H1 (cell line): ENCODE data around the gene THADA. TPM values are rescaled to one million over a fixed set of nuclear protein-coding genes. Genes with fewer than 3 reads are reported as not detected.

ENCODE experiments used
- CTCF ChIA-PET: fragments of 300-600 bp; sonication (Branson Sonifier 250); formaldehyde crosslinking; loops from one replicate; lab custom pipeline; 2021; ENCODE audit not compliant: partially characterized antibody; lab: Charles Lee
- POLR2A ChIA-PET: fragments of 300-600 bp; sonication (Branson Sonifier 250); formaldehyde crosslinking; loops from one replicate; lab custom pipeline; 2021; ENCODE audit warnings: inconsistent platforms; ENCODE audit not compliant: partially characterized antibody; lab: Charles Lee
- DNase-seq, 2 experiments: peaks; one replicate each; pipeline versions ENCODE4 v3.0.0 to v3.0.0-alpha.2; 2010 to 2022; ENCODE audit warnings: low spot score in 2 of 2, low read depth in 1 of 2, mixed read lengths in 1 of 2
- FAIRE-seq: peaks from 2 replicates; lab custom pipeline; 2011; peaks lifted over from hg19 to GRCh38; lab: Jason Lieb, UNC
- H2AFZ ChIP-seq: 2 replicates; pipeline ENCODE4 v1.8.1; 2012; ENCODE audit warnings: low read length, inconsistent platforms
- H2AK5ac ChIP-seq: 2 replicates; pipeline ENCODE4 v1.6.1; 2013; ENCODE audit warnings: low read depth, low read length
- H2BK120ac ChIP-seq: replicated peaks from 2 replicates; pipeline ENCODE3; 2013; ENCODE audit warnings: low read depth, low read length, inconsistent platforms
- H2BK12ac ChIP-seq: 2 replicates; pipeline ENCODE4 v1.6.1; 2013; ENCODE audit warnings: low read depth, low read length
- H2BK15ac ChIP-seq: 2 replicates; pipeline ENCODE4 v1.6.1; 2013; ENCODE audit warnings: low read length
- H2BK20ac ChIP-seq: 2 replicates; pipeline ENCODE4 v1.6.1; 2013; ENCODE audit warnings: low read length
- H2BK5ac ChIP-seq: 2 replicates; pipeline ENCODE4 v1.6.1; 2013; ENCODE audit warnings: low read depth, low read length
- H3K14ac ChIP-seq: 2 replicates; pipeline ENCODE4 v1.6.1; 2013; ENCODE audit warnings: inconsistent platforms; ENCODE audit not compliant: insufficient read length
- H3K18ac ChIP-seq: 2 replicates; pipeline ENCODE4 v1.6.1; 2013; ENCODE audit warnings: low read length; ENCODE audit errors: extremely low read depth
- H3K23ac ChIP-seq: 2 replicates; pipeline ENCODE4 v1.6.1; 2013; ENCODE audit warnings: inconsistent platforms; ENCODE audit not compliant: insufficient read length
- H3K23me2 ChIP-seq: 2 replicates; pipeline ENCODE4 v1.6.1; 2013; ENCODE audit warnings: low read depth, low read length
- H3K27ac ChIP-seq: 2 replicates; pipeline ENCODE4 v1.6.1; 2011; ENCODE audit warnings: low read depth, low read length, inconsistent platforms
- H3K27me3 ChIP-seq, 4 experiments: replicated peaks in 1 of 4; 1 replicate in 1 of 4; 2 replicates in 3 of 4; pipeline versions ENCODE4 v1.6.1 to v1.8.1; 2011 to 2013; ENCODE audit warnings: low read length in 3 of 4, mild to moderate bottlenecking in 3 of 4, inconsistent platforms in 2 of 4, mixed read lengths in 2 of 4, moderate library complexity in 1 of 4; ENCODE audit not compliant: control insufficient read depth in 3 of 4, insufficient read depth in 3 of 4; ENCODE audit errors: extremely low read depth in 1 of 4
- H3K36me3 ChIP-seq, 4 experiments: 2 replicates each; pipeline versions ENCODE4 v1.6.1 to v1.8.1; 2011 to 2013; ENCODE audit warnings: mild to moderate bottlenecking in 4 of 4, low read length in 3 of 4, moderate library complexity in 2 of 4, control low read depth in 1 of 4, inconsistent platforms in 1 of 4; ENCODE audit not compliant: insufficient read depth in 4 of 4, control insufficient read depth in 2 of 4
- H3K4ac ChIP-seq: replicated peaks from 2 replicates; pipeline ENCODE3; 2013; ENCODE audit warnings: low read length, low read depth, mixed read lengths, inconsistent platforms; ENCODE audit not compliant: insufficient read length
- H3K4me1 ChIP-seq, 4 experiments: replicated peaks in 1 of 4; 1 replicate in 1 of 4; 2 replicates in 3 of 4; pipeline versions ENCODE4 v1.6.1 to v1.8.1; 2011 to 2013; ENCODE audit warnings: low read length in 3 of 4, inconsistent platforms in 2 of 4, mixed read lengths in 1 of 4; ENCODE audit not compliant: insufficient read depth in 4 of 4, control insufficient read depth in 3 of 4
- H3K4me2 ChIP-seq, 2 experiments: 2 replicates each; pipeline versions ENCODE4 v1.6.1 to v1.8.1; 2011 to 2013; ENCODE audit warnings: low read depth in 2 of 2, low read length in 2 of 2, control low read depth in 1 of 2, inconsistent platforms in 1 of 2, mild to moderate bottlenecking in 1 of 2; ENCODE audit not compliant: insufficient read depth in 1 of 2
- H3K4me3 ChIP-seq, 4 experiments: fragments of 200-600, 300-600 bp in 1 of 4; sonication (generic), shearing (Covaris generic), sonication (Bioruptor Twin) in 1 of 4; 2 replicates each; pipeline versions ENCODE4 v1.5.1 to v1.8.1; 2011 to 2016; ENCODE audit warnings: low read length in 4 of 4, low read depth in 3 of 4, control low read depth in 2 of 4, inconsistent platforms in 2 of 4, mild to moderate bottlenecking in 2 of 4, mixed read lengths in 1 of 4, moderate library complexity in 1 of 4; ENCODE audit not compliant: insufficient read depth in 2 of 4; ENCODE audit errors: extremely low read depth in 1 of 4
- H3K56ac ChIP-seq: replicated peaks from 2 replicates; pipeline ENCODE3; 2013; ENCODE audit warnings: low read depth, mild to moderate bottlenecking, mixed read lengths, low read length, inconsistent platforms; ENCODE audit not compliant: insufficient read length
- H3K79me1 ChIP-seq: 2 replicates; pipeline ENCODE4 v1.6.1; 2013; ENCODE audit warnings: low read depth, low read length, control low read depth
- H3K79me2 ChIP-seq, 2 experiments: 2 replicates each; pipeline versions ENCODE4 v1.6.1 to v1.8.1; 2012 to 2013; ENCODE audit warnings: low read length in 2 of 2, mild to moderate bottlenecking in 2 of 2, inconsistent platforms in 1 of 2; ENCODE audit not compliant: insufficient read depth in 2 of 2, control insufficient read depth in 1 of 2
- H3K9ac ChIP-seq, 4 experiments: replicated peaks in 1 of 4; 1 replicate in 1 of 4; 2 replicates in 3 of 4; pipeline versions ENCODE4 v1.6.1 to v1.8.1; 2011 to 2013; ENCODE audit warnings: low read depth in 3 of 4, low read length in 3 of 4, control low read depth in 2 of 4, mild to moderate bottlenecking in 2 of 4, moderate library complexity in 2 of 4, inconsistent platforms in 1 of 4; ENCODE audit errors: extremely low read depth in 1 of 4
- H3K9me3 ChIP-seq, 2 experiments: 2 replicates each; pipeline versions ENCODE4 v1.6.1 to v1.8.1; 2012 to 2013; ENCODE audit warnings: mild to moderate bottlenecking in 2 of 2, moderate library complexity in 2 of 2, control low read depth in 1 of 2, inconsistent platforms in 1 of 2, low read depth in 1 of 2, low read length in 1 of 2, mixed read lengths in 1 of 2; ENCODE audit not compliant: insufficient read depth in 2 of 2
- H4K20me1 ChIP-seq, 2 experiments: replicated peaks in 1 of 2; 2 replicates each; pipeline versions ENCODE3 to v1.8.1; 2011 to 2013; ENCODE audit warnings: inconsistent platforms in 2 of 2, low read length in 2 of 2, mild to moderate bottlenecking in 1 of 2; ENCODE audit not compliant: insufficient read depth in 2 of 2, control insufficient read depth in 1 of 2
- H4K5ac ChIP-seq: 2 replicates; pipeline ENCODE4 v1.6.1; 2013; ENCODE audit warnings: low read length, low read depth, mixed read lengths, inconsistent platforms; ENCODE audit not compliant: insufficient read length
- H4K8ac ChIP-seq: 2 replicates; pipeline ENCODE4 v1.8.0; 2013; ENCODE audit warnings: mild to moderate bottlenecking, moderate library complexity, low read length, inconsistent platforms; ENCODE audit not compliant: insufficient read depth; ENCODE audit errors: extremely low read depth
- H4K91ac ChIP-seq: replicated peaks from 2 replicates; pipeline ENCODE3; 2013; ENCODE audit warnings: low read length, mixed read lengths, inconsistent platforms; ENCODE audit not compliant: insufficient read length
- RFX5 ChIP-seq: IDR thresholded peaks from 2 replicates; pipeline ENCODE4 v1.6.1; 2011; ENCODE audit warnings: low read depth, low read length, improper control_type of control experiment, borderline replicate concordance
- SP2 ChIP-seq: IDR thresholded peaks from 2 replicates; pipeline ENCODE4 v1.6.1; 2012; ENCODE audit warnings: mild to moderate bottlenecking, low read length, inconsistent platforms
- WGBS, 2 experiments: shearing (Covaris generic) in 1 of 2; methylation state at CpG; one replicate each; pipeline versions ENCODE4 v1.1.6 to v1.1.7; 2013 to 2015; ENCODE audit warnings: low lambda C conversion rate in 2 of 2, mixed read lengths in 2 of 2, inconsistent platforms in 1 of 2, low coverage in 1 of 2, missing lambda C conversion rate in 1 of 2; ENCODE audit not compliant: insufficient replicate concordance in 2 of 2, insufficient coverage in 1 of 2, insufficient read length in 1 of 2; ENCODE audit errors: extremely low coverage in 1 of 2, missing lambda C conversion rate in 1 of 2; 5-methylcytosine and 5-hydroxymethylcytosine counted together
- polyA plus RNA-seq, 7 experiments: library from polyadenylated mRNA; depleted of rRNA in 3 of 7; stranded (reverse) in 5 of 7; unstranded in 2 of 7; fragments of >200 nt in 5 of 7; fragments of 200-250 nt in 2 of 7; gene quantifications; 1 replicate in 5 of 7; 2 replicates in 1 of 7; 4 replicates in 1 of 7; pipeline versions ENCODE4 v1.2.1 to v1.2.3, GENCODE V29; 2011 to 2013; ENCODE audit warnings: missing spikeins in 2 of 7, mixed read lengths in 2 of 7
- total RNA-seq: library from RNA; stranded (reverse); fragmentation: NEBNext Ultra II Directional; extraction: Animal tissue kit (Norgen Biotek cat#: 25700); gene quantifications from 2 replicates; pipeline ENCODE4 v1.2.1, GENCODE V29; 2021

Gene THADA
- total and polyA plus RNA-seq, 2 of the 8 experiments (the other 6 are each of a cell fraction or from before 2014, with no cell fraction given) = 22.4 to 26.8 TPM

GRCh38 chr2:43329637-43330036 lies 266.2 kb downstream of the THADA start:
- H4K5ac ChIP-seq = no peak overlapping the region
- H3K79me2 ChIP-seq = no peaks in the 10 kb centered on the region
- FAIRE-seq (no peak), DNase-seq (no peak)
- no peaks in the 10 kb centered on the region for H3K27me3 ChIP-seq
- H4K8ac ChIP-seq = no peak overlapping the region
- ChIA-PET CTCF (interaction anchor here (1.6 to 1.7 kb wide), 2 partner anchors 10 to 19 kb away, joined by 4 to 5 read pairs; no protein-coding TSS in a partner anchor), POLR2A (no interaction called here)
- H3K4ac ChIP-seq = no peak overlapping the region
- H4K20me1 ChIP-seq = no peaks in the 10 kb centered on the region
- H3K4me2 ChIP-seq = no peak overlapping the region
- no peaks in the 10 kb centered on the region for H3K36me3 ChIP-seq
- no peak overlapping the region for H2BK5ac ChIP-seq
- H2BK20ac ChIP-seq = no peak overlapping the region
- no peak overlapping the region for H2AFZ ChIP-seq
- H3K9me3 ChIP-seq = no peaks in the 10 kb centered on the region
- no peak overlapping the region for H3K14ac ChIP-seq
- H2AK5ac ChIP-seq = no peak overlapping the region
- TF ChIP-seq RFX5 (no peak), SP2 (no peak)
- TF ChIP-seq, all 59 proteins: peak for 0
- H3K27ac ChIP-seq = no peak overlapping the region
- no peak overlapping the region for H3K18ac ChIP-seq
- no peaks in the 10 kb centered on the region for H3K23me2 ChIP-seq
- H3K4me3 ChIP-seq = no peak overlapping the region
- H3K79me1 ChIP-seq = no peaks in the 10 kb centered on the region
- 90% methylated on average over 5 of the region's 5 CpGs; no CpG with 5 or more reads in 1 of the 2 experiments for WGBS, 2 experiments
- no peak overlapping the region for H3K23ac ChIP-seq
- no peak overlapping the region for H2BK15ac ChIP-seq
- no peak overlapping the region for H2BK12ac ChIP-seq
- no peak overlapping the region for H3K9ac ChIP-seq
- H4K91ac ChIP-seq = no peak overlapping the region
- H3K56ac ChIP-seq = no peak overlapping the region
- H3K4me1 ChIP-seq = peaks cover 0 to 7% (median 3%) of the 10 kb centered on the region in 4 experiments
- no peak overlapping the region for H2BK120ac ChIP-seq
